Mammary epithelial cell (primary cell): Measurements from ENCODE around the gene PRF1.

Source experiments
- EZH2 ChIP-seq: IDR thresholded peaks from 2 replicates; pipeline ENCODE4 v1.6.1; 2012; ENCODE audit warnings: low read length, inconsistent platforms, borderline replicate concordance
- TF ChIP-seq, protein P1 (sequence below), 2 donors: IDR thresholded peaks in 1 of 2; conservative IDR thresholded peaks in 1 of 2; 2 replicates each; pipeline ENCODE4 v1.5.1; 2011 to 2012; ENCODE audit warnings: inconsistent platforms in 2 of 2, low read length in 2 of 2, mild to moderate bottlenecking in 2 of 2, control low read depth in 1 of 2, low read depth in 1 of 2; ENCODE audit not compliant: insufficient read depth in 1 of 2; ENCODE audit errors: extremely low read depth in 1 of 2

GRCh38 chr10:70648427-70648826, 45.9 kb upstream of the PRF1 start:
- TF ChIP-seq, protein P1, sequence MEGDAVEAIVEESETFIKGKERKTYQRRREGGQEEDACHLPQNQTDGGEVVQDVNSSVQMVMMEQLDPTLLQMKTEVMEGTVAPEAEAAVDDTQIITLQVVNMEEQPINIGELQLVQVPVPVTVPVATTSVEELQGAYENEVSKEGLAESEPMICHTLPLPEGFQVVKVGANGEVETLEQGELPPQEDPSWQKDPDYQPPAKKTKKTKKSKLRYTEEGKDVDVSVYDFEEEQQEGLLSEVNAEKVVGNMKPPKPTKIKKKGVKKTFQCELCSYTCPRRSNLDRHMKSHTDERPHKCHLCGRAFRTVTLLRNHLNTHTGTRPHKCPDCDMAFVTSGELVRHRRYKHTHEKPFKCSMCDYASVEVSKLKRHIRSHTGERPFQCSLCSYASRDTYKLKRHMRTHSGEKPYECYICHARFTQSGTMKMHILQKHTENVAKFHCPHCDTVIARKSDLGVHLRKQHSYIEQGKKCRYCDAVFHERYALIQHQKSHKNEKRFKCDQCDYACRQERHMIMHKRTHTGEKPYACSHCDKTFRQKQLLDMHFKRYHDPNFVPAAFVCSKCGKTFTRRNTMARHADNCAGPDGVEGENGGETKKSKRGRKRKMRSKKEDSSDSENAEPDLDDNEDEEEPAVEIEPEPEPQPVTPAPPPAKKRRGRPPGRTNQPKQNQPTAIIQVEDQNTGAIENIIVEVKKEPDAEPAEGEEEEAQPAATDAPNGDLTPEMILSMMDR (conservative IDR thresholded peaks at IDR 0.05 in 1 of 2, IDR thresholded peaks at IDR 0.05 in 1 of 2; ENCODE audit: extremely low read depth in 1 of 2, insufficient read depth in 1 of 2, low read depth in 1 of 2, low read length in 2 of 2): no peak
- no peak for TF ChIP-seq EZH2
